SK-N-MC (cell line): ENCODE data around the gene KRTAP5-6.

Experiments
- EZH2 ChIP-seq: fragments of 200-600 bp; sonication (generic); IDR thresholded peaks from one replicate; pipeline ENCODE4 v1.6.1; 2017; ENCODE audit warnings: antibody characterized with exemption
- POLR2AphosphoS5 ChIP-seq: IDR thresholded peaks from 2 replicates; pipeline ENCODE4 v1.6.1; 2012; ENCODE audit warnings: mild to moderate bottlenecking, low read depth, low read length, borderline replicate concordance

- TF ChIP-seq POLR2AphosphoS5 (no peak), EZH2 (no peak)
Measured at GRCh38 chr11:1702506-1702905, 5.5 kb downstream of the KRTAP5-6 start.
